Measurements from ENCODE around the gene TRPV6.

The TRPV6 gene

GRCh38 chr7:142885311-142886230, at the start of gene TRPV6:
Gene TRPV6, minus strand, starts transcription at chr7:142885745.
- no peak for DNase-seq (ENCODE audit: low spot score)

GRCh38 chr7:142934056-142934455, 48.5 kb upstream of the TRPV6 start:
- no peak for DNase-seq (ENCODE audit: low spot score)

- DNase-seq (ENCODE audit: low spot score) = no peak
These were observed 48.1 kb upstream of the TRPV6 start, which contains the start of gene TRPV5 for GRCh38 chr7:142933624-142934023. Gene TRPV5, minus strand, starts transcription at chr7:142933746. Its CDS starts 287 bp downstream, at chr7:142933459.

GRCh38 chr7:142933092-142933475, 47.5 kb upstream of the TRPV6 start:
- DNase-seq (ENCODE audit: low spot score) = no peak

- DNase-seq (ENCODE audit: low spot score) = no peak
These were observed 47.0 kb upstream of the TRPV6 start for GRCh38 chr7:142932386-142933091.

- no peak for DNase-seq (ENCODE audit: low spot score)
These were observed 44.7 kb upstream of the TRPV6 start for GRCh38 chr7:142930126-142930730.

GRCh38 chr7:142927949-142928348, 42.4 kb upstream of the TRPV6 start:
- DNase-seq (ENCODE audit: low spot score) = no peak

- no peak for DNase-seq (ENCODE audit: low spot score)
These were observed 41.7 kb upstream of the TRPV6 start for GRCh38 chr7:142927085-142927745.

- no peak for DNase-seq (ENCODE audit: low spot score)
These were observed 39.9 kb upstream of the TRPV6 start for GRCh38 chr7:142925413-142925812.

- DNase-seq (ENCODE audit: low spot score) = no peak
These were observed 37.8 kb upstream of the TRPV6 start for GRCh38 chr7:142923391-142923790.

- DNase-seq (ENCODE audit: low spot score) = no peak
These were observed 34.1 kb upstream of the TRPV6 start for GRCh38 chr7:142919656-142920055.

GRCh38 chr7:142918901-142919300, 33.4 kb upstream of the TRPV6 start:
- DNase-seq (ENCODE audit: low spot score) = no peak

GRCh38 chr7:142917447-142917846, 31.9 kb upstream of the TRPV6 start:
- no peak for DNase-seq (ENCODE audit: low spot score)

- DNase-seq (ENCODE audit: low spot score) = no peak
These were observed 31.0 kb upstream of the TRPV6 start for GRCh38 chr7:142916508-142916907.

- DNase-seq (ENCODE audit: low spot score) = no peak
These were observed 29.8 kb upstream of the TRPV6 start for GRCh38 chr7:142915315-142915714.

- DNase-seq (ENCODE audit: low spot score) = no peak
These were observed 28.6 kb upstream of the TRPV6 start for GRCh38 chr7:142914121-142914520.

GRCh38 chr7:142913566-142913965, 28.0 kb upstream of the TRPV6 start:
- no peak for DNase-seq (ENCODE audit: low spot score)

- DNase-seq (ENCODE audit: low spot score) = no peak
These were observed 27.5 kb upstream of the TRPV6 start for GRCh38 chr7:142913051-142913450.

GRCh38 chr7:142910481-142910880, 24.9 kb upstream of the TRPV6 start:
- DNase-seq (ENCODE audit: low spot score) = no peak

GRCh38 chr7:142910031-142910433, 24.5 kb upstream of the TRPV6 start:
- no peak for DNase-seq (ENCODE audit: low spot score)

- DNase-seq (ENCODE audit: low spot score) = peak; percentile 36
These were observed 23.7 kb upstream of the TRPV6 start for GRCh38 chr7:142908921-142909890.
